Stimulated activated naive CD4-positive, alpha-beta T cell treated with Interleukin-2 at 50 U/mL for 16 hours (primary cell): ENCODE results near the gene BTBD9.
"Not testable (repeated sequence)": the region's sequence is repeated elsewhere in the genome, so short reads cannot be mapped to it uniquely, and the experiment has no call there.

Source experiments
- DNase-seq: peaks from one replicate; lab custom pipeline; 2025; lab: John Stamatoyannopoulos, UW

Gene BTBD9

DNA sequence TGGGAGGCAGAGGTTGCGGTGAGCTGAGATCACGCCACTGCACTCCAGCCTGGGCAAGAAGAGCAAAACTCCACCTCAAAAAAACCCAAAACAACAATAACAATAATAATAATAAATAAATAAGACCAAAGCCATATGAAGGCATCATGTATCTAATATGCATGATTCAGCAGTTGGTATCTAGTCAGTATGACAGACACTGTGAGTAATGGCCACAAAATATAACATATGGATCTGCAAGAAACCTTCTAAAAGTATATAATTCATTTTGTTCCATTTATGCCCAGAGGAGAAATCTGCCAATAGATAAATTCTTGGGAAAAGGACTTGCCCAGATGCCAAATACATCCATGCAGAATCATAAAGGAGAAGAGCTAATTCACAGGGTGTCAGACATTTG, 252.3 kb downstream of the BTBD9 start:
- DNase-seq = no peak

GRCh38 chr6:38378801-38379200, 260.9 kb downstream of the BTBD9 start:
- DNase-seq = no peak

- no peak for DNase-seq
These were observed 263.8 kb downstream of the BTBD9 start for GRCh38 chr6:38375937-38376336.

DNA sequence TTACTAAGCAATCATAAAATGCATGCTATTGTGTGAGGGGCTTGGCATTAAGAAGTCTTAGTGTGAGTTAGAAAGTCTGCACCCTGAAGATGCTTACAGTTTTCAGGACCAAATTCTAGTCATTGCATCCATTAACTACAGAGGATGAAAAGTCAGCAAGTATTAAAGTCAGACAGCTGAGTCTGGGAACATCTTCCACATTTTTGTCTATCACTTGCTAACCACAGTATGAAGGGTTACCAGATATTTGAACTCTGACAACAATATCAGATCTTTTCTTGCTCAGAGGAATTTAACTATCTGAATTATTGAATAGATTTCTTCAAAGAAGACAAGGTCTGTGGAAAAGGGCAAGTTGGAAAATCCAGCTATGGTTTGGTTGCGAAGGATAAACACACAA, 264.4 kb downstream of the BTBD9 start:
- no peak for DNase-seq

GRCh38 chr6:38371881-38372280, 267.8 kb downstream of the BTBD9 start:
- no peak for DNase-seq

GRCh38 chr6:38370653-38371601, 268.8 kb downstream of the BTBD9 start:
- DNase-seq = no peak

GRCh38 chr6:38367231-38367630, 272.5 kb downstream of the BTBD9 start:
- DNase-seq = no peak

DNA sequence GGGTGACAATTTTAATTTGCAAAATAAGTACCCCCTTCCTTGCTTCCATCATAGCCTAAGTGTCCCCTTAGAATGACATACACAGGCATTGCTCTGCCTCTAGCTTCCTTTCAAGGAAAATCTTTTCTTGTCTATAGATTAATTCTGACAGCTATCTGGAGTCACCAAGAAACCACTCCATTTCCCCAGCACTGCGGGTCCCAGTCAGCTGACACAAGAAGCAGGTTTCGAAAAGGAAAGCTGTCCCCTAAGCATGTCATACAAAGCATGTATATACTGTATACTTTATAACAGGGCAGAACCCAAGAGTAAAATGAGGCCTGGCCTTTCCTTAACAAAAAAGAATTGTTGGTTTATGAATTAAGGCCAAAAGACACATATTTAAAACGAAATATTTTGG, 273.5 kb downstream of the BTBD9 start:
- no peak for DNase-seq

DNA sequence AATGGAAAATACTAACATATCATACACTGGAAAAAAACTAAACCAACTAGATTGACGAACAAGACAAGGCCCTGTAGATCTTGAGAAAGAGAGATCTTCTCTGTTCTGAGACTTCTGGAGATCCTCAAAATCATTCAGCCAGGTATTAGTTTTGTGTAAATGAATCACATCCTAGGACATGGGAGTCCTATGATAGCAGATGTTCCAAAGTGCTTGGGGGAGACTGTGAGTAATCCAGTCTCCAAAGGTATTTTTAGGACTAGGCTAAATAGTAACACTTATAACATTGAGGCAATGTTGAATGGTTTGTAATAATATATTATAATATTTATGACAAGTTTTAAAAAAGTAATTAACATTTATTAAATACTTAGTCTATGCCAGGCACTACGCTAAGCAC, 275.0 kb downstream of the BTBD9 start:
- DNase-seq = no peak

DNA sequence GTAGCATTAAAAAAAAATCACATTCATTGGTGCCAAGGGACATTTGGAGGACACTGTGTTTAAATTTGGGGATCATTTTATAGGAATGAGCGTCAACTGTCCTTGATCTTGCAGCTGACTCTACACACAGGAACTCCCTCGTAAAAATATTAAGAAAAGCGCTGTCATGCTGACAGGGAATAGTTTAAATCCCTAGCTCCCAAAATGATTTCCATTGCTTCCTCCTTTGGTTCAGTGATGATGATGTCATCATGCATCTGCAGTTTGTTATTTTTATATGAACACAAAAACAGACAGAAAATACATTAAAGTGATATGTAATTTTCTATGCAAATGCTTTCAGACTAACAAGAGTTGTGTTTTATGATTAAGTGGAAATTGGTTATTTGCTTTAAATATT, 275.6 kb downstream of the BTBD9 start:
- no peak for DNase-seq

DNA sequence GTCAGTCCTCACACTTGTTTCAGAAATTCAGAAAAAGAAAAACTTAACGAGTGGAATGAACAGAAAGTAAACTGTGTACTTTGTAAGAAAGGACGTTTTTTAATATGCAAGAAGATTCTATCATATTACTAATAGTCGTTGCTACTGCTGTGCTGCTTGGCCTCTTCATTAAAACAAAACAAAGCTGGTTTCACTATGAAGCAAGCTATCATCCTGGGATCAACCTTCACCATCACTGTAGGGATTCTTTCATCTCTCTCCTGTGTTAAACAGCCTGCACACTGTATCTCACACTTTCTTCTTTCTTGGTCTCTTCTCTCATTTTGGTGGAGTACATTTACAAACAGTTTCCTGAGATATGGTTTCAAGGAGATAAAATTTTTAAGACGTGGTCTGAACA, 284.2 kb downstream of the BTBD9 start:
- no peak for DNase-seq

GRCh38 chr6:38354905-38355304, 284.8 kb downstream of the BTBD9 start:
- DNase-seq = no peak

DNA sequence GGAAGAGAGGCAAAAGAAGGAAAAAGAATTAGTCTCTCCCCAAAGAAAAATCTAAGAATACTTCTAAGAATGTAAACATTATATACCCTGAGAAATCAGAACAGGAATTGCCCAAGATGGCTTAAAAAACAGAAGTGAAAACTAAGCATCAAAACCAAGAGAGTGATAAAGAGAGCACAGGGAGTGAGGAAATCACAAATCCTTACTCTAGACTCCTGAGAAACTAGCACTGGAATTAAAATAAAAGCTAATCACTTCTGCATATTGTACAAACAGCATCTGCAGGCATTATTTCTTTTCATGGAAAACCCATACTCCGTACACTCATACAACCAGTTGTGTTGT, 285.7 kb downstream of the BTBD9 start:
- DNase-seq = no peak

GRCh38 chr6:38353310-38354036, 286.3 kb downstream of the BTBD9 start:
- DNase-seq = no peak

- DNase-seq = no peak
These were observed 287.1 kb downstream of the BTBD9 start for GRCh38 chr6:38352636-38353035.

DNA sequence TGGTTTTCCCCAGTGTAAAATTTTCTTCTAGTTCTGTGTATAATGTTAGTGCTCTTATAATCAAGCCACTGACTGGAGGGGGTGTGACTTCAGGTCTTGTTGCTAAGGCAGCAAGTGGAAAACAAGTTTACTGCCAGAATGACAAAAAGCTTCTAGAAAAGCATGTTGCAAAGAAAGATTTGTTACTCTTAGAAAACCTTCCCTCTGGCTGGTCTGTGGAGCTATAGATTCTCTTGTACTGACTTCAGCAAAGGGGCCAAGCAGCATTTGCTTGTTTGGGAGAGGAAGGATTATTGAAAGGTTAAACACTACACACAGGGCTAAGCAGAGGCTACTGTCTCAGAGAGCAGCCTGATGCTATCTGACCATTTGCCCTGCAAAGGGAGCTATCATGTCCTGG, 288.8 kb downstream of the BTBD9 start:
- DNase-seq = no peak

DNA sequence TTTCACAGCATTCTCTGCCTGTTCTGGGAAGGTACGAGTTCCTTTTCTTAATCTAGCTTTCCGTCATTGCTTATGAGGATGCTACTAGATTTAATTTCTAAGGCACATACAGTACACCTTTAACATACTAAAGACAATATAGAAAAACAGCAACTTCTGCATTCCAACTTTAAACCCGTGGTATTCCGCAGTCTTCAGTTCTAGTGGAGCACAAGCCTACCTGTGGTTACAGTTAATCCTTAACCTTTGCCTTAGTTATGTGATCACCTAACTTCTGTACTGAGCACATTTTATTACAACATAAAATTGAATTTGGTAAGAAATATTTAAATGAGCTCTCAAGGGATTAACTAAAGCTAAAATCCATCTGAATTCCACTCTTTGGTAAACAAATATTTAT, 289.5 kb downstream of the BTBD9 start:
- DNase-seq = no peak

DNA sequence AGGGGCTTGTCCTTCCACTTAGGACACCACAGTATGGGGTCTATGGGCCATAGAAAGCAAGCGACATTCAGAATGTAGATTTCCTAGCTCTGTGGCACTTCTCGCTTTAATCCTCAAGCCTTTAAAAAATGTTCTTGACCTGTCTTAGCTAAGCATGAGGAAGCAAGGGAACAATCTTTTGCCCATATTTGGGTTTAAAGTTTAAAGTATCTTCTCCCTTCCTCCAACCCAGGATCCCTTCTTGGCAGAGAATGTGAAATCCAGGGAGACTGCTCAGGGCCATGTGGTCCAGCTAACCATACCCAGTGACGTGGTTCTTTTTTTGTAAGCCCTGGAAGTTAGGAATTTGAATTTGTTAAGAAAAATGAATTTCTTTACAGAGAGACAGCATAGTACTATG, 289.9 kb downstream of the BTBD9 start:
- no peak for DNase-seq

DNA sequence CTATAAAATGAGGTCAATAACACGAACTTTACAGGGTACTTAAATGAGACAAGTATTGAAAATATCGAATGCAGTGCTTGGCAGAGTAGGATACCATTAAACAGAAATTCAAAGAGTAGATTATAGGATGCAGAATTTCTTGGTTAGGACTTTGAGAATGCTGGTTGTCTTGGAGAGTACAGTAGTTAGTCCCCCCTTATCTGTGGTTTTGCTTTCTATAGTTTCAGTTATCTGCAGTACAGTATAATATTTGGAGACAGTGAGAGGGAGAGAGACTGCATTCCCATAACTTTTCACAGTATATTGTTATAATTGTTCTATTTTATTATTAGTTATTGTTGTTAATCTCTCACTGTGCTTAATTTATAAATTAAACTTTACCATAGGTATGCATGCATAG, 290.5 kb downstream of the BTBD9 start:
- DNase-seq = no peak

GRCh38 chr6:38348371-38348770, 291.4 kb downstream of the BTBD9 start:
- DNase-seq = no peak

GRCh38 chr6:38347829-38348228, 291.9 kb downstream of the BTBD9 start:
- not testable (repeated sequence) for DNase-seq

DNA sequence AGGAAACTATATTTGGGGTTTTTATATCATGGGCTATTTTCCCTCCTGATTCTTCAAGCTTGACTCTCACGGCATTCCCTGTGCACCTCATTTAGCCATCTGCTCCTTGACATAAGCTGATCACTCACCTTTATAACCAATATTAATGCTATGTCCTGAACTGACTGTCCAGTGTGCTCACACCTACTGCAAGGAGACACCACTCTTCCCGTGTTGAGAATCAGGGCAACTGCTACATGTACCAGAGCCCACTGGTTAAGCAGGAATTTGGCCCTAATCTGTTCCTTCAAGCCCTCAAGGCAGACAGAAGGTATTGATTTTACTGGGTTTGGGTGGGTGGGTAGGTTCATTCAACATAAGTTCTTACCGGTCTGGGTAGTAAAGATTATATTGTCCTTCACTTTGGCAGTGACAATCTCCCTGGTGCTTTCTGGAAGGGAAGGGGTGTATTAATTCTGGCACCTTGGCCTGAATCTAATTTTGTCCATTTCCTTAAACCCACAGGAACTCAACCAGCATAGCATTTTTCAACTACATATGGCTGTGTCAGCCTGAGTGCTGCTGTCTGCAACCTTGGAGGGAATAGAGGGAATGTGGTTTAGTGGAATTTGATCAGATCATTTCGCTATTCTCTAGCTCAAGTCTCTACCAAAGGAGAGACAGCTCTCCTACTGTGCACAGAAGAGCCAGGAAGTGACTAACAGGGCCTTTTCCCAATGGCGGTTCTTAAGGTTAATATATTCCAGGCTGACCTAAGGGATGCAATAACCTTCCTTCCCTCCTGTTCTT, 293.2 kb downstream of the BTBD9 start:
- no peak for DNase-seq

DNA sequence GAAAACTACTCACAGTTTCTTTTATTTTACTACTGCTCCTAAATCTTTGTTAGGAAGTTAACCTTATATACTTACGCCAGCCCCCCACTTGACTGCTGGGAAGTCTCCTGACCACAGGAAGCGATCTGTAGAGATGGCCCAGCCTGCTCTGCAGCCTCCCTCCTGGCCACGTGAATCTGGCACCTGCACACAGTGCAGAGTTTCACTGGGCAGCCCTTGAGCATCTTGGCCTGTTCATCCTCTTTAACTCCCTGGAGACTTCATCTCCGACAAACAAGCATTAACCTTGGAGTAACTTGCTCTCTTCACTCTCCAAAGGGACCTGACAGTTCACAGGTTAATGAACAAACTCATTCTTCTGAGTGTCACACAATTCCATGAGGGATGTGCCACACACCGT, 294.1 kb downstream of the BTBD9 start:
- no peak for DNase-seq
